ENCODE results near the gene SLC6A3.

Gene SLC6A3

GRCh38 chr5:1437226-1437829 lies 7.9 kb downstream of the SLC6A3 start:
- DNase-seq (ENCODE audit: low read depth in 2 of 2) = peak; percentile 53 to 57
- no peak overlapping the region for H3K4me3 ChIP-seq (replicated peaks in 1 of 2; ENCODE audit: low read depth in 2 of 2, low read length in 2 of 2)
- TF ChIP-seq CTCF (IDR thresholded peaks at IDR 0.05; ENCODE audit: low read depth, low read length) = peak; percentile 8

- DNase-seq (ENCODE audit: low read depth in 2 of 2) = no peak
- no peak for TF ChIP-seq CTCF (IDR thresholded peaks at IDR 0.05; ENCODE audit: low read depth, low read length)
- H3K4me3 ChIP-seq (replicated peaks in 1 of 2; ENCODE audit: low read depth in 2 of 2, low read length in 2 of 2) = no peak overlapping the region
These were observed 8.6 kb downstream of the SLC6A3 start for GRCh38 chr5:1436681-1437080.

- no peak for TF ChIP-seq CTCF (IDR thresholded peaks at IDR 0.05; ENCODE audit: low read depth, low read length)
- H3K4me3 ChIP-seq (replicated peaks in 1 of 2; ENCODE audit: low read depth in 2 of 2, low read length in 2 of 2) = no peak overlapping the region
- DNase-seq (ENCODE audit: low read depth in 2 of 2) = no peak
These were observed 9.2 kb downstream of the SLC6A3 start for GRCh38 chr5:1436036-1436435.

GRCh38 chr5:1435369-1435768 lies 9.9 kb downstream of the SLC6A3 start:
- no peak for TF ChIP-seq CTCF (IDR thresholded peaks at IDR 0.05; ENCODE audit: low read depth, low read length)
- no peak overlapping the region for H3K4me3 ChIP-seq (replicated peaks in 1 of 2; ENCODE audit: low read depth in 2 of 2, low read length in 2 of 2)
- DNase-seq (ENCODE audit: low read depth in 2 of 2) = no peak

GRCh38 chr5:1432296-1432695 lies 12.9 kb downstream of the SLC6A3 start:
- DNase-seq (ENCODE audit: low read depth in 2 of 2) = no peak
- TF ChIP-seq CTCF (IDR thresholded peaks at IDR 0.05; ENCODE audit: low read depth, low read length) = no peak
- no peak overlapping the region for H3K4me3 ChIP-seq (replicated peaks in 1 of 2; ENCODE audit: low read depth in 2 of 2, low read length in 2 of 2)

- no peak for DNase-seq (ENCODE audit: low read depth in 2 of 2)
- H3K4me3 ChIP-seq (replicated peaks in 1 of 2; ENCODE audit: low read depth in 2 of 2, low read length in 2 of 2) = no peak overlapping the region
- no peak for TF ChIP-seq CTCF (IDR thresholded peaks at IDR 0.05; ENCODE audit: low read depth, low read length)
These were observed 13.3 kb downstream of the SLC6A3 start for GRCh38 chr5:1431896-1432295.

All from cardiac fibroblast (primary cell).